Frontal cortex (tissue), 4 donors: ENCODE measurements around the gene VWA2. TPM values are rescaled to one million over a fixed set of nuclear protein-coding genes. Genes with fewer than 3 reads are reported as not detected.
"Not testable (repeated sequence)": the region's sequence is repeated elsewhere in the genome, so short reads cannot be mapped to it uniquely, and the experiment has no call there.

ENCODE experiments used
- DNase-seq, 2 donors: peaks; one replicate each; pipeline ENCODE4 v3.0.0; 2012; ENCODE audit warnings: low spot score in 2 of 2
- FAIRE-seq: peaks from 2 replicates; lab custom pipeline; 2012; peaks lifted over from hg19 to GRCh38; lab: Jason Lieb, UNC
- total RNA-seq: library from RNA; depleted of rRNA; stranded (reverse); fragments of >200 nt; gene quantifications from one replicate; pipeline ENCODE4 v1.2.3, GENCODE V29; 2014
- donor health status: control.
- donor health status: control.
- donor health status: control.

The VWA2 gene
- total RNA-seq, 1 donor from 2014 or later = 2.9 TPM

DNA sequence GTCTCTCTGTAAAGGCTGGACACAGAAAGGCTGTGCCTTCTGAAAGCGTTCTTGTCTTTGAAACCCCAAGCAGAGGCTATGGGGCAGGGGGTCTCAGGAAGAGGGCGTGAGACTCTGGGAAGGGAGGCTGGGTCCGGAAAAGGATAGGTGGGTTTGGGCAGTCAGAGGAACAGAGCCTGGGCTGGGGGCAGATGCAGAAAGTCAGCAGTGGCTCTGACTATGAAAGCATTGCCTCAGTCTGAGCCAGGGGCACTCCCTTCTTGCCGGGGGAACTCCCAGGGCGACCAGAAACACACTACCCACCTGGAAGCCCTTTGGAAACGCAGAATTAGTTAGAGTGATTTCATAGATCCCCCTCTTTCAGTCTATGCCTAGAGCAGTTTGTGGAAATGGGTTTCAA lies 72.0 kb downstream of the VWA2 start:
- no peak for FAIRE-seq
- no peak for DNase-seq

DNA sequence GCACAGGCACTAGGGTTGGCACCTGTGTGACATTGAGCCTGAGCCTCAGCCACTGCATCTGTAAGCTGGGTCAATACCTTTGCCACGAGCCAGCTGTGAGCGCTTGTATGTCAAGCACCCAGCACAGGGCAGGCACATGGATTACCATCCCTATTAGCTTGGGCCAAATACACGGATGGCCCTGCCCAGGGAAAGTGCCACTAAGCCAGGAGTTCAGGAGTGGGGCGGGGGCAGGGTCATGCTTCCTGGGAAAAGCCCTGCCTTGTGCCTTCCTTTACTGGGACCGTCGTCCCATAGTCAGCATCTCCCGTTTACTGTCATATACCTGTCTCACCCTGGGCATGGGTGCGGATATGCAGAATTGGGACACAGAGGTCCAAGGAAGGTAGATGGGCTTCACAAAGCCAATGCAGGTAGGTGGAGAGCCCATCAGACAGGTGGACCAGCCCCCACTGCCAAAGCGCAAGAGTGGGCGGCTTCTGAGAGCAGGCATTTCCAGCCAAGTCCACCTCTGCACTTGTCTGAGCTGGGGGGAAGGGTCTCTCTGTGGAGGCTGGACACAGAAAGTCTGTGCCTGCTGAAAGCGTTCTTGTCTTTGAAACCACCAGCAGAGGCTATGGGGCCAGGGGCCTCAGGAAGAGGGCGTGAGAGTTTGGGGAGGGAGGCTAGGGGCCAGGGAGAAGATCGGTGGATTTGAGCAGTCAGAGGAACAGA lies 72.6 kb downstream of the VWA2 start:
- DNase-seq (no peak), FAIRE-seq (no peak)

- FAIRE-seq = no peak
- DNase-seq = no peak
These were observed 74.1 kb downstream of the VWA2 start for GRCh38 chr10:114313139-114313538.

DNA sequence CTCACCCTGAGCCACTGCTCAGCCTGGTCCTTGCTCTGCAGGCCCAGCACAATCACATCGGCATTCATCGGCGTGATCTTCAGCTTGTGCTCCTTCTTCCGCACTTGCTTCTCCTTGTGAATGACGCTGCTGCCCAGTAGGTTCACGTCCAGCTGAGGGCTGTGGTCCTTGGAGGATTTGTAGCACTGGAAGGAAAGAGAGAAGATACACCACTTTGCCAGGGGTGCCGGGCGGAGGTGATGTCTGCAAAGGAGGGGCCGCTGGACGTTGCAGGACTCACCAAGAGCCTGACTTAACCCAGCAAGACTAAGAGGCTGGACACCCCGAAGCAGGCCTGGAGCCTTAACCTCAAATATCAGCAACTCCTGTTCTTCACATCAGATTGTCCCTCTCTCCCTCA lies 74.8 kb downstream of the VWA2 start:
- FAIRE-seq (no peak), DNase-seq (no peak)

DNA sequence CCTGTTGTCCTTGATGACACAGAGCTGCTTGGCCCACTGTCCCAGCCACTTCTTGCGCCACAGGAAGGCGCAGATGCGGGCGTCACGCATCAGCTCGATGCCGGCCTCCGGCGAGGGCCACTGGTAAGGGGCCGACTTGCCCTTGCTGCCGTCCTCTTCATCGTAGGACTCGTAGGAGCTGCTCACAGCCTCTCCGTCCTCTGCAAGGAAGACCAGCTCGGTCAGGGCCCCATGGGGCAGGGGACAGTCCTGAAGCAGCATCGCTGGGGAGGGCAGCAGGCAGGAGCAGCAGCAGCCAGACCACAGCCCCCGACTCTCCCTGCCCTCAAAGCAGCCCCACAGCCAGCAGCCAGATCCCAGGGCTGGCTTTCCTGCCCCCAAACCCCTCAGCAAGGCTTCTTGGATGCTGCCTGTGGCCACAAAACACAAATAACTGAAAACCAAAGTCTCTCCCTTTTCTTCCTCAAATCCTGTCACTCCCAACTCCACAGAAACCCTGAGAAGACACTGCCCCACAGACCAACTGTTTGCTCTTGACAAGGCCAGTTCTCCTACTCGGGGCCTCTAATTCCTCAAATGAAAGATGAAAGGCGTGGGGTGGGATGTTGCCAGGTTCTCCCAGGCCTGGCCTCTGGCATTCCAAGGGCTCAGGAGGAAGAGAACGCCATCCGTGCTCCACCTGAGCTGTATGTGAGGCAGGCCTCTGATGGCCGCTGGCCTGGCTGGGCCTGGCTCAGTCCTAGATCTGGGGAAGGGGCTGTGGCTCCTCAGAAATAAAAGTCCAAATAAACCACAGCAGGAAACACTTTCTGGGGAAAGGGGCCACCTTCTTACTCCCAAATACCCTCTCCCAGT lies 76.7 kb downstream of the VWA2 start:
- FAIRE-seq = no peak
- no peak for DNase-seq

DNA sequence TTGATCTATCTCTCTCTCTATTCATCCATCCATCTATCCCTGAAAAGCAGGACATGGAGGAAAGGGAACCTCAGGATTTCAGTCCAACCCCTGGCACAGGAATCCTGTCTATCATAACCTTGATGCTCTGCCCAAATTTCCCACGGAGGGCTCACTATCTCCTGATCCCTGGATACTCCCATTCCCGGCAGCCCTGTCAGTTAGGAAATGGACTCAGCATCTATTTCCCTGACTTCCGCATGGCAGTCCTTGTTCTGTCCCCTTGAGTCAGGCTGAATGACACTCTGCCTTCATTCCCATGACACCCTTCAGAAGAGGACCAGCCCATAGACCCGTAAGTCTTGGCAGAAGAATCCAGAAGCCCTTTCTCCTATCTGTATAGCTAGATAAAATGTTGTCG lies 77.7 kb downstream of the VWA2 start:
- DNase-seq (no peak), FAIRE-seq (no peak)

DNA sequence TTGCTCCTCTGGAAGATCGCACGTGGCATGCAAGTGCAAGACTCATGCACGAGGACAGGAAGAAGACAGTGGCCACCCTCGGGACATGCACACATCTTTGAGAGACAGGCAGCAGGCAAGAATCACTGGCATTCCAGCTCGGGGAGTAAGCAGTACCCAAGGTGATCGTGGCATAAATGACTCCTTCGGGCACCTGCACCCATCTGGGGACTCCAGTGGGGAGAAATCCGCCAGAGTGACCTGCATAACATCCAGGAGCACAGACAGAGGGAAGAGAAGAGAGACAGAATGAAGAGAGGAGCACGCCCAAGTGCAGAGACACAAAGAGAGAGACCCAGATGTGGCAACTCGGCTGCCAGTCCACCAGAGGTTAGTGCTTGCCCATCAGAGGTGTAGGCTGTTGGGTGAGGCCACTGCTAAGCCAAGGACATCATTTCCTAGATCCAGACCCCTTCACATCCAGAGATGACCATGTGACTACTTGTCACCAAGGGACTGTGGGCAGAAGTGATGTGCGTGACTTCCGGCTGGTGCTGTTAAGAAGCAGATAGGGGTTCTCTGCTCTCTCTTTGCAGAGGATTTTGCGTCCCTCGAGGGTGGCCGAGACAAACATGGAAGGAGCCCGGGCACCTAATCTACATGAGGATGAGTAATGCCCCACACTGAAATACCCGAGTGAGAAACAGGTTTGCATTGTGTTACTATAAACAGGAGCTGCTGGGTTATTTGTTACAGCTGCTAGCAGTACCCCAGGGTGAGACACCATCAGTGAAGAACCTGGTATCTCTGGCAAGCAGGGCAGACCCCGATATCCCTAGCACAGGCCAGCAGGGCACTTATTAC lies 80.6 kb downstream of the VWA2 start:
- DNase-seq (no peak), FAIRE-seq (no peak)

DNA sequence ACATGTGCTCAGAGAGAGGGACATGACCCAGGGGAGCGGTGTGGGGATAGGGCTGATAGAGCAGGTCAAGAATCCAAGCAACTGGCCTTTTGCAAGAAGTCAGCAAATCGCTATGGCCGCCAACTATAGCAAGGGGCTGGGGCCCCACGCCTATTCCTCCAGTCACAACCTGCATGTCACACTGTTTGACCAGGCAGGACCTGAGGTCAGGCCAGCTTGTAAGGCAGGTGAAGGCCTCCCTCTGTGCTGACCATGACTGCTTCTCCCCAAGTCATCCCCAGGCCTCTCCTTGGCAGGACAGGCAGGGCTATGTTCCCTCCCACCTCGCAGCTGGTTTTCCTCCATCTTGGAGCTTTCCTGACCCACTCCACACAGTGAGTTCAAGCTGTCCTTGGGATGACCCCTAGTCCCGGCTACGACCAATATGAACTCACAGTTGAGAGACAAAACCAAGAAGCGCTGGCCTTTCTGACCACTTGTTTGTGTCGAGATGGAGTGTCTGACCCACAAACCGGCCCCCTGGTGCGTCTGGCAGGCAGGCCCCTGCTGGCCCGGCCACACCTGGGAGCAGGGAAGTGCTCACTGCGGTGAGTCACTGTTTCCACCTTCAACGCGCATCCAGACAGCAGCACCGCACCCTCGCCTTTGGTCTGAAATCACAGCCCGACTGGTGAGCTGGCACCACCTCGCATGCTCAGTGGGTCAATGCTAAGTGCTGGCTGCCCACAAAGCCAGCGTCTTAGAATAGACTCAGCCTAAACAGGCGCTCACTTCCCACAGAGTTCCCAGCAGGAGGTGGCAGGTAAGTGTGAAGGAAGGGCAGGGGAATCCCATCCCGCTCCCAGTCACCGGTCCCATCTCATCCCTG lies 81.4 kb downstream of the VWA2 start:
- no peak for DNase-seq
- FAIRE-seq = no peak

DNA sequence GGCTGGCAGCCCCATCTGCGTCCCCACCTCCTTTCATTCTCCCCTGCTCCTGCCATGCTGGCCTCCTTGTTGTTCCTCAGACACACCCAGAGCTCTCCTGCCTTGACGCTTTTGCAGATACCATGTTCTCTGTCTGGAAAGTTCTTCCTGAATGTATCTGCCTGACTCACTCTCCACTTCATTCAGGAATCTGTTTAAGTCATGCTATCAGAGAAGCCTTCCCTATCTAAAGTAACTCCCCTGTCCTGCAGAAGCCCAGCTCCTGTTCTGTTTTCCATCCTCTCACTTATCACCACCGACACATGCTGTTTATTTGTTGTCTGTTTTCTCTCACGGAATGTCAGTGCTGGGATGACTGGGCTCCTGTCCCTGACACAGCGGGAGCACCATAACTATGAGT lies 83.3 kb downstream of the VWA2 start:
- FAIRE-seq = no peak
- no peak for DNase-seq

- FAIRE-seq = no peak
- DNase-seq = no peak
These were observed 84.0 kb downstream of the VWA2 start for GRCh38 chr10:114323023-114323422.

GRCh38 chr10:114326795-114327194 lies 87.7 kb downstream of the VWA2 start:
- FAIRE-seq (no peak), DNase-seq (no peak)

DNA sequence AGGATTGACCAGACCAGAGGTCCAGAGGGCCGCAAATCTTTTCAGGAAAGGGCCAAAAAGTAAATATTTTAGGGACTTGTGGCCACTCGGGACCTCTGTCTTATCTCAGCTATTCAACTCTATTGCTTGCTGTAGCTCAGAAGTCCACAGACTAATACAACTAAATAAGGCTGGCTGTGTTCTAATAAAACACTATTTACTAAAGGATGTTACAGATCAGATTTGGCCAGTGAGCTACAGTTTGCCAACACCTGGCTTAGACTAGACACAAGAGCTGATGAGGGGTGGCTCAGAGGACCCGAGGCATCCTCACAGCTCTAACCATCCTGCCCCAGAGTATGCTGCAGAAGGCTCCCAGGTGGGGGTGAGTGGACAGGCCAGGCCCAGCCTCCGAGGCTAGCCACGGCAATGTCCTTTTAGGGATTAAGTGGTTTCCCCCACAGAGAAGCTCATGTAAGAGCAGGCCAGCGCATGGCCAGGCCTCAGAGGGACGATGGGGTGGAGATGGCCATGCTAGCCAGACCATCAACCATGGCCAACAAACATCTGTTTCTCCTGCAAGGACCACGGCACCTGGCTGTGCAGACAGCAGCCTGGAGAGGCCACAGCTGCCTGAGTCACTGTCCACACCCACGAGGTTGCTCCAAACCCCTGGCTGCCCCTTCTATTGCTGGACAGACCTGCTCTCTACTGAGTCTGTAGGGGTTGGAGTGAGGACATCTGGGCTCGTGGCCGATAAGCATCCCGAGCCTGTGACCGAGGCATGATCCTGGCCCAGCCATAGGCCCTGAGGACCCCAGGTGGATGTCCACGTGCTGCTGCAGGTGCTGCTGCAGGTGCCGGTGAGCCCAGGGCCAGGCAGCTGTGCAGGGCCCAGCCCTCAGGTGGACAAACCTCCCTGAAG lies 88.7 kb downstream of the VWA2 start:
- DNase-seq = no peak
- no peak for FAIRE-seq

DNA sequence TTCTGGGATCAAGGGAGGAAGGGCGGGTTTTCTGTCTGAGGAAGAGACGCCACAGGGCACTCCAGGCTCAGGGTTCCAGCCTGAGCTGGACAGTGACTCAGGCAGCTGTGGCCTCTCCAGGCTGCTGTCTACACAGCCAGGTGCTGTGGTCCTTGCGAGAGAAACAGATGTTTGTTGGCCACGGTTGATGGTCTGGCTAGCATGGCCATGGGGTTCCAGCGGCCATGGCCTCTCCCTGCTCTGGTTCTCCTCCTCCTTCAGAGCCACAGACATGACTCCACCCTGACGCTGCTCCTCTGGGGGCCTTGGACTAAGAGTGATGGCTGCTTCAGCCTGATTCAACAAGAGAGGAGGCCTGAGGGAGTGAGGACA lies 89.4 kb downstream of the VWA2 start:
- FAIRE-seq (no peak), DNase-seq (no peak)

DNA sequence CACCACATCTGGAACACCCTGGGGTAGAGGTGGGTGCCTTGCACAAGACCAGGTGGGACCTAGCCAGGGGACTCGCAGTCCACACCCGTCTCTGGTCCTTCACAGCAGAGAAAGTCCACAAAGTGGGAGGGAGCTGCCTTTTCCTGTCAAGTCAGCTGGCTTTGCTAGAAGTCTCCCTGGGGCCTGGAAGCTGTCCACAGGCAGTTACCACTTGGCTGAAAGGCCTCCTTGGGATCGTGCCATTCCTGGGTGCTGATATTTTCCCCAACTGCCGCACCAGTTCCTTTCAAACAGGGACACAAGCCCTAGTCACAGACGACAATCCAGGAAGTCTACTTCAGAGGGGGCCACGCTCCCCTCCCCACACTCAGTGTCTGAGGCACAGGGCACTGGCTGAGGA lies 89.8 kb downstream of the VWA2 start:
- no peak for DNase-seq
- FAIRE-seq = no peak

DNA sequence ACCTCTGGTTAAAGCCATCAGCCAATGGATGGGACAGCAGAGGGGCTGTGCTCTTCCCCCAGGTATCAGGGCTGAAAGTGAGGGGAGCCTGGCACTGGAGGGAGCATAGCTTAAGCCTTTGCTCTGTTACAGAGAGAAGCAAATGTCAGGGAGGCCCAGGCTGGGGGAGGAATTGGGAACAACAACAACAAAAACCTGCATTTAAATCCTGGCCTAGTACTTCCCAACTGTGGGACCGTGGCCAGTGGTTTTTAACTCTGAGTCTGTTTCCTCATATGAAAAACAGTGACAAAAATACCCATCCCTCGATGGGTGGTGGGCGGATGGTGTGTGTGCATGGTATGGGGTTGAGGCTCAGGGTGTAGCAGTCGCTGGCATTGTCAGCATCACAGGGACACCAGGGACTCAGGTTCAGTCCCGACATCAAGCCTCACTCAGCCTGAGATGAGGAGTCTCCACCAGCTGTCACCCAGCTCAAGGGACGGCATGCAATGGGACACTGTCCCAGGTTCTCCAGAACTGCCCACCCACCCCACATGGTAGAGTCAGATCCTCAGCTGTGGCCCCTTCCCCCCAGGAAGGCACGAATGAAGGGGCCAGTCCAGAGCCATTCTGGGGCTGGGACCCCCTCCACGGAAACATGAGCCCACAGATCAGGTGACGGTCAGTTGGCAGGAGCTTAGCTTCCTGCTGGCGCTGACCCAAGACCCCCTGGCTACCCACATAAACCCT lies 90.7 kb downstream of the VWA2 start:
- DNase-seq = no peak
- no peak for FAIRE-seq

- FAIRE-seq = no peak
- no peak for DNase-seq
These were observed 93.5 kb downstream of the VWA2 start for GRCh38 chr10:114332301-114333192.

- not testable (repeated sequence) for FAIRE-seq, DNase-seq
These were observed 94.4 kb downstream of the VWA2 start for GRCh38 chr10:114333441-114333840.
